Measurements from ENCODE around the gene HDAC4.

HDAC4 gene

GRCh38 chr2:239182981-239183791 lies 217.6 kb downstream of the HDAC4 start:
- TF ChIP-seq, protein P1, sequence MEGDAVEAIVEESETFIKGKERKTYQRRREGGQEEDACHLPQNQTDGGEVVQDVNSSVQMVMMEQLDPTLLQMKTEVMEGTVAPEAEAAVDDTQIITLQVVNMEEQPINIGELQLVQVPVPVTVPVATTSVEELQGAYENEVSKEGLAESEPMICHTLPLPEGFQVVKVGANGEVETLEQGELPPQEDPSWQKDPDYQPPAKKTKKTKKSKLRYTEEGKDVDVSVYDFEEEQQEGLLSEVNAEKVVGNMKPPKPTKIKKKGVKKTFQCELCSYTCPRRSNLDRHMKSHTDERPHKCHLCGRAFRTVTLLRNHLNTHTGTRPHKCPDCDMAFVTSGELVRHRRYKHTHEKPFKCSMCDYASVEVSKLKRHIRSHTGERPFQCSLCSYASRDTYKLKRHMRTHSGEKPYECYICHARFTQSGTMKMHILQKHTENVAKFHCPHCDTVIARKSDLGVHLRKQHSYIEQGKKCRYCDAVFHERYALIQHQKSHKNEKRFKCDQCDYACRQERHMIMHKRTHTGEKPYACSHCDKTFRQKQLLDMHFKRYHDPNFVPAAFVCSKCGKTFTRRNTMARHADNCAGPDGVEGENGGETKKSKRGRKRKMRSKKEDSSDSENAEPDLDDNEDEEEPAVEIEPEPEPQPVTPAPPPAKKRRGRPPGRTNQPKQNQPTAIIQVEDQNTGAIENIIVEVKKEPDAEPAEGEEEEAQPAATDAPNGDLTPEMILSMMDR (IDR thresholded peaks at IDR 0.05; ENCODE audit: control insufficient read depth, insufficient read depth, low read depth, low read length, missing control alignments) = no peak
- DNase-seq (ENCODE audit: low read depth) = no peak
- H3K4me3 ChIP-seq (ENCODE audit: control insufficient read depth, low read depth, low read length) = no peak overlapping the region

- DNase-seq (ENCODE audit: low read depth) = no peak
- no peak overlapping the region for H3K4me3 ChIP-seq (ENCODE audit: control insufficient read depth, low read depth, low read length)
- TF ChIP-seq, protein P1 (IDR thresholded peaks at IDR 0.05; ENCODE audit: control insufficient read depth, insufficient read depth, low read depth, low read length, missing control alignments) = no peak
Measured at GRCh38 chr2:239181903-239182581, 218.8 kb downstream of the HDAC4 start.

GRCh38 chr2:239181074-239181902 lies 219.5 kb downstream of the HDAC4 start:
- no peak for DNase-seq (ENCODE audit: low read depth)
- H3K4me3 ChIP-seq (ENCODE audit: control insufficient read depth, low read depth, low read length) = no peak overlapping the region
- TF ChIP-seq, protein P1 (IDR thresholded peaks at IDR 0.05; ENCODE audit: control insufficient read depth, insufficient read depth, low read depth, low read length, missing control alignments) = no peak

- no peak for DNase-seq (ENCODE audit: low read depth)
- no peak overlapping the region for H3K4me3 ChIP-seq (ENCODE audit: control insufficient read depth, low read depth, low read length)
- TF ChIP-seq, protein P1 (IDR thresholded peaks at IDR 0.05; ENCODE audit: control insufficient read depth, insufficient read depth, low read depth, low read length, missing control alignments) = no peak
Measured at GRCh38 chr2:239180526-239181073, 220.2 kb downstream of the HDAC4 start.

- TF ChIP-seq, protein P1 (IDR thresholded peaks at IDR 0.05; ENCODE audit: control insufficient read depth, insufficient read depth, low read depth, low read length, missing control alignments) = no peak
- DNase-seq (ENCODE audit: low read depth) = no peak
- no peak overlapping the region for H3K4me3 ChIP-seq (ENCODE audit: control insufficient read depth, low read depth, low read length)
Measured at GRCh38 chr2:239179851-239180371, 220.9 kb downstream of the HDAC4 start.

DNA sequence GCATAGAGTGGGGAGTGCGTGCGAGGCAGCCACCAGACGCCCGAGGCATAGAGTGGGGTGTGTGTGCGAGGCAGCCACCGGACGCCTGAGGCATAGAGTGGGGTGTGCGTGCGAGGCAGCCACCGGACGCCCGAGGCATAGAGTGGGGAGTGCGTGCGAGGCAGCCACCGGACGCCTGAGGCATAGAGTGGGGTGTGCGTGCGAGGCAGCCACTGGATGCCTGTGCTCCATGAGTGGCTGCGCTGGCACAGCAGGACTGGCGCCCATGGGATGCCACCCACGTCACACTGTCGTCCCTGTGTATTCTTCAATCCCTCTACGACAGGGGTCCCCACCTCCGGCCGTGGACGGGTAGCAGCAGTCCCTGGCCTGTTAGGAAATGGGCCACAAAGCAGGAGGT lies 221.9 kb downstream of the HDAC4 start:
- H3K4me3 ChIP-seq (ENCODE audit: control insufficient read depth, low read depth, low read length) = no peak overlapping the region
- TF ChIP-seq, protein P1 (IDR thresholded peaks at IDR 0.05; ENCODE audit: control insufficient read depth, insufficient read depth, low read depth, low read length, missing control alignments) = no peak
- no peak for DNase-seq (ENCODE audit: low read depth)

All from AG09309 (cell line).